HFF-Myc (cell line): ENCODE results near the gene EPS8.

Source experiments
- DNase-seq: peaks from one replicate; pipeline ENCODE4 v3.0.0-alpha.2; 2011; ENCODE audit warnings: low read depth; ENCODE audit errors: extremely low read depth
- H3K4me3 ChIP-seq: replicated peaks from 2 replicates; pipeline ENCODE4 v1.5.1; 2011; ENCODE audit warnings: low read depth, mild to moderate bottlenecking, control low read depth, low read length
- CTCF ChIP-seq: IDR thresholded peaks from 2 replicates; pipeline ENCODE4 v1.5.1; 2012; ENCODE audit warnings: mild to moderate bottlenecking, low read depth, low read length, control low read depth; ENCODE audit errors: missing control alignments

Gene EPS8

DNA sequence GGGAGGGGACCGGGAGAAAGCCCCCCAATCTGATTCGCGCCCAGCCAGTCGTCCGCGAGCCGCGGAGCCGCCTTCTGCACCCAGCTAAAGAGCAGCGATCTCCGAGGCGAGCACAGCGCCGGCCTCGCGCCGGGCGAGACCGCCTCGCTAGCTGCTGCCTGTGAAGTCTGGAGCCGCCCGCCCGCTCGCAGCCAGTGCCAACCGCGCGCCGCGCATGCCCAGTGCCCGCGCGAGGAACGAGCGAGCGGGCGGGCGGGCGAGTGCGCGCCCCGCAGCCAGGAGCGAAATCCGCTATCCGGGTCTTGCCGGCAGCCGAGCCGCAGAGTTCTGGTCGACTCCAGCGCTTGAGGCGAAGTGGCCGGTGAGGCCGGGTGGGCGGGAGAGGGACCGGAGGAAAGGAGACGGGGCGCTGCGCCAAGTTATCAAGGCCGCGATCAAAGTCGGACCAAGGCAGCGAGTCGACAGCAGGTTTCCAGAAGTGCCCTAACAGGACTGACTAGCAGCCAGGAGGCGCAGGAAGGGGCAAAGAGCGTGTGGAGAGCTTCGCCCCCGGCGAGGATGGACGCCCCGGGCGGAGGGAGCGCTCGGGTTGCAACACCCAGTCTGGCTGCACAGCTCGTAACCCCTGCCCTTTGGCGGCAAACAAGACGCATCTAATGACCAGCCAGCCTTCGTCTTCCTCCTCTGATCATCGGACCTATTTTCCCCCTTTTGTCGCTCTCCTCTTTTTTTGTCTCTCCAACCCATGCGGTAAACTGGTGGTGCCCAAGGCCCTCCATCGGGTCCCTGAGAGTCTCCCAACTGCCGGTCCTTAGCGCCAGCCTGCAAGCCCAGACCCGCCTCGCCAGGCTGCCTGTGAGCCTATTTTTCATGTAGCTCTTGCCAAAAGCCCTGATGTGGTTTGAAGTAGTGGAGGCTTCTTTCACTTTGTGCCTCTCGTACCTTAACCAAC lies at the start of gene EPS8:
Gene EPS8 (minus strand): TSS at position 169 of the 952 bp plus-strand sequence. CDS start 106,437 bp downstream, outside the sequence.
- H3K4me3 ChIP-seq = peak within 1 kb of the TSS; percentile 71
- peak; percentile 59 for DNase-seq
- no peak for TF ChIP-seq CTCF

- TF ChIP-seq CTCF = no peak
- no peak for DNase-seq
- no peak overlapping the region for H3K4me3 ChIP-seq
Measured at GRCh38 chr12:15837141-15837790, 48.1 kb upstream of the EPS8 start.

DNA sequence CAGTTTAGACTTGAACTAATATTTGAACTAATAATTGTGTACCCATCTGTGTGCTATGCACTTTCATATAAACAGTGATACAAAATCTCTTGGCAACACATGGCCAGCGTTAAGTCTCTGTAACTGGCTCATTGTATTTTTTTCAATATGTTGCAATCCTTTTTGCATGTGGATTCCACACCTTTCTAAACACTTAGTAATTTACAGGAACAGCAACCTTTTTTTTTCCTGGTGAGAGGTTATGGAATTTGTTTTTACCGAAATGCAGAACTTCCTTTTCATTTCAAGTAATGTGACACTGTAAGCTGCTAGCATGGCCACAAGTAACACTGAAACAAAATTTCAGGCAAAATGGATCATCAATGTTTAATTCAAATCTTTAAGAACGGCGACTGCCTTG lies 45.4 kb upstream of the EPS8 start:
- H3K4me3 ChIP-seq = no peak overlapping the region
- no peak for DNase-seq
- TF ChIP-seq CTCF = no peak

- H3K4me3 ChIP-seq = no peak overlapping the region
- DNase-seq = no peak
- no peak for TF ChIP-seq CTCF
Measured at GRCh38 chr12:15831315-15831978, 42.3 kb upstream of the EPS8 start.

DNA sequence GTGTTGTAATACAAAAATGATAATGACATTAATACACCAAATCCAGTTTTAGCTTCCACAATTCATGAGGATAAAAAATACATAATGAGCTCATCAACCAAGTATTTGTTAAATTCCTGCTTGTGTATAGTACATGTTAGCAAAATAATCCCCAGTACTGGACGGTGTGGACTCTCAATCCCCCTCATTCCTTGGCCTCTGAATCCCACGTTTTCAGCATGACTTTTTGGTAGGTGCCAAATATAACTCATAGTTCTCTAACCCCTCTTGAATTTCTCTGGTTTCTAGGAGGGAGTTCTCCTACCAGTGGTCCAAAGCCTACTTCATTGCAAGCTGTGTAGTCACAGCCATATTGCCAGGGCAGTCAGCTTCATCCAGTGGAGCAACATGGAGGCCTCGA lies 41.4 kb upstream of the EPS8 start:
- no peak overlapping the region for H3K4me3 ChIP-seq
- TF ChIP-seq CTCF = no peak
- DNase-seq = no peak

DNA sequence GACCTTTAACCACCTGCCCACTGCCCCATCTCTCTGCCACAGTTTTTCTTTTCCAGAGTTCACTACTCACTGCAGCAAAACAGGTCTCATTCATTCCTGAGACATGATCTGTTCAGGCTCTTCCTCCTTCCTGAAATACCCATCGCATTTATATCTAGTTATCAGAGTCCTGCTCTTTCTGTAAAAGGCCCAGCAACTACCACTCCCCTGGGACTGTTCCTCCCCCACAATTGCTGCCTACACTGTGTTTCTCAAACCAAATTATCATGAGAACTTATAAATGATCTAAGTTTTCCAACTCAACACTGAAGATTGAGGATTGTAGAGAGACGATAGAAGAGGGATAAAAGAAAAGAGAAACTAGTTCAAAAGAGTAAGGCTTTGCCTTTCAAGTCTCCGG lies 40.8 kb upstream of the EPS8 start:
- no peak overlapping the region for H3K4me3 ChIP-seq
- DNase-seq = no peak
- TF ChIP-seq CTCF = no peak
